OCI-LY1 (cell line): ENCODE data around the gene IQCM.

ENCODE experiments used
- EZH2 ChIP-seq: fragments of 200-600 bp; sonication (generic), shearing (Covaris generic); IDR thresholded peaks from 2 replicates; pipeline ENCODE4 v1.8.0; 2017; ENCODE audit warnings: borderline replicate concordance, mixed run types, mild to moderate bottlenecking, antibody characterized with exemption, low read length, moderate library complexity, mixed read lengths
- TF ChIP-seq, protein P1 (sequence below): fragments of 200-600 bp; sonication (generic), shearing (Covaris generic); IDR thresholded peaks from 2 replicates; pipeline ENCODE4 v1.5.1; 2017; ENCODE audit warnings: mild to moderate bottlenecking, antibody characterized with exemption, low read length, moderate library complexity, mixed read lengths

GRCh38 chr4:149630064-149630463, 185.6 kb downstream of the IQCM start:
- TF ChIP-seq, protein P1, sequence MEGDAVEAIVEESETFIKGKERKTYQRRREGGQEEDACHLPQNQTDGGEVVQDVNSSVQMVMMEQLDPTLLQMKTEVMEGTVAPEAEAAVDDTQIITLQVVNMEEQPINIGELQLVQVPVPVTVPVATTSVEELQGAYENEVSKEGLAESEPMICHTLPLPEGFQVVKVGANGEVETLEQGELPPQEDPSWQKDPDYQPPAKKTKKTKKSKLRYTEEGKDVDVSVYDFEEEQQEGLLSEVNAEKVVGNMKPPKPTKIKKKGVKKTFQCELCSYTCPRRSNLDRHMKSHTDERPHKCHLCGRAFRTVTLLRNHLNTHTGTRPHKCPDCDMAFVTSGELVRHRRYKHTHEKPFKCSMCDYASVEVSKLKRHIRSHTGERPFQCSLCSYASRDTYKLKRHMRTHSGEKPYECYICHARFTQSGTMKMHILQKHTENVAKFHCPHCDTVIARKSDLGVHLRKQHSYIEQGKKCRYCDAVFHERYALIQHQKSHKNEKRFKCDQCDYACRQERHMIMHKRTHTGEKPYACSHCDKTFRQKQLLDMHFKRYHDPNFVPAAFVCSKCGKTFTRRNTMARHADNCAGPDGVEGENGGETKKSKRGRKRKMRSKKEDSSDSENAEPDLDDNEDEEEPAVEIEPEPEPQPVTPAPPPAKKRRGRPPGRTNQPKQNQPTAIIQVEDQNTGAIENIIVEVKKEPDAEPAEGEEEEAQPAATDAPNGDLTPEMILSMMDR: no peak
- no peak for TF ChIP-seq EZH2
